Kidney (tissue), 19 donors: ENCODE data around the gene OR11H1. TPM values are rescaled to one million over a fixed set of nuclear protein-coding genes. Genes with fewer than 3 reads are reported as not detected.
"Not testable (repeated sequence)": the region's sequence is repeated elsewhere in the genome, so short reads cannot be mapped to it uniquely, and the experiment has no call there.

ENCODE experiments used
- DNase-seq, 5 donors: peaks; one replicate each; pipeline ENCODE4 v3.0.0-alpha.2; 2013 to 2020
- FAIRE-seq: peaks from 2 replicates; lab custom pipeline; 2012; peaks lifted over from hg19 to GRCh38; lab: Jason Lieb, UNC
- H3K27ac ChIP-seq, 2 donors: one replicate each; pipeline ENCODE4 v1.7.0; 2013; ENCODE audit warnings: low read depth in 2 of 2, low read length in 2 of 2, inconsistent platforms in 1 of 2
- H3K27me3 ChIP-seq: one replicate; pipeline ENCODE4 v1.7.1; 2013; ENCODE audit warnings: low read length, inconsistent platforms; ENCODE audit not compliant: control insufficient read depth, insufficient read depth
- H3K36me3 ChIP-seq, 3 donors: one replicate each; pipeline versions ENCODE4 v1.7.0 to v1.7.1; 2013; ENCODE audit warnings: low read length in 3 of 3, control low read depth in 1 of 3, inconsistent platforms in 1 of 3; ENCODE audit not compliant: insufficient read depth in 3 of 3, control insufficient read depth in 2 of 3
- H3K4me1 ChIP-seq, 3 donors: one replicate each; pipeline versions ENCODE4 v1.7.0 to v1.7.1; 2013; ENCODE audit warnings: low read length in 3 of 3, inconsistent platforms in 1 of 3, low read depth in 1 of 3; ENCODE audit not compliant: control insufficient read depth in 2 of 3, insufficient read depth in 2 of 3
- H3K4me3 ChIP-seq, 3 donors: one replicate each; pipeline versions ENCODE4 v1.7.0 to v1.8.1; 2013; ENCODE audit warnings: low read length in 3 of 3, control low read depth in 1 of 3, inconsistent platforms in 1 of 3
- H3K9ac ChIP-seq, 3 donors: one replicate each; pipeline versions ENCODE4 v1.7.0 to v1.7.1; 2013; ENCODE audit warnings: low read length in 3 of 3, control low read depth in 1 of 3, inconsistent platforms in 1 of 3
- H3K9me3 ChIP-seq, 3 donors: one replicate each; pipeline versions ENCODE4 v1.7.0 to v1.7.1; 2013; ENCODE audit warnings: low read length in 3 of 3, control low read depth in 1 of 3, inconsistent platforms in 1 of 3; ENCODE audit not compliant: control insufficient read depth in 2 of 3, insufficient read depth in 1 of 3
- intact Hi-C: fragments of 100-400 bp; cut with DNase I; formaldehyde crosslinking; loops from one replicate; pipeline ENCODE4 v1.11.1; 2022
- long read RNA-seq, 10 donors: library from polyadenylated mRNA in 1 of 10; unstranded in 1 of 10; transcript quantifications; one replicate each; pipeline ENCODE4 v2.0.0 and lab custom pipeline, GENCODE V29; 2021 to 2026
- polyA plus RNA-seq: library from polyadenylated mRNA; stranded (reverse); fragments of 350-450 nt; fragmentation: Illumina TruSeq; extraction: RNeasy Lipid Tissue Mini Kit (QIAGEN cat#74804); gene quantifications from one replicate; pipeline ENCODE4 v1.2.3, GENCODE V29; 2014; ENCODE audit warnings: low read depth, low replicate concordance; ENCODE audit not compliant: insufficient read depth
- total RNA-seq: library from RNA; stranded (reverse); fragmentation: NEBNext Ultra II Directional; extraction: Animal tissue kit (Norgen Biotek cat#: 25700); gene quantifications from one replicate; pipeline ENCODE4 v1.2.1, GENCODE V29; 2021
- donor health status: control.
- donor health status: control.
- donor health status: DM: yes; HTN: yes; CAD: no.
- donor health status: Normal renal cell carcinoma (clear cell type).

The OR11H1 gene, protein sequence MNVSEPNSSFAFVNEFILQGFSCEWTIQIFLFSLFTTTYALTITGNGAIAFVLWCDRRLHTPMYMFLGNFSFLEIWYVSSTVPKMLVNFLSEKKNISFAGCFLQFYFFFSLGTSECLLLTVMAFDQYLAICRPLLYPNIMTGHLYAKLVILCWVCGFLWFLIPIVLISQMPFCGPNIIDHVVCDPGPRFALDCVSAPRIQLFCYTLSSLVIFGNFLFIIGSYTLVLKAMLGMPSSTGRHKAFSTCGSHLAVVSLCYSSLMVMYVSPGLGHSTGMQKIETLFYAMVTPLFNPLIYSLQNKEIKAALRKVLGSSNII
- total RNA-seq (not detected), polyA plus RNA-seq (not detected)
- long read RNA-seq, donor 1 = 0 reads
- long read RNA-seq, donor 2 = 0 reads
- long read RNA-seq, donor 3 = 0 reads
- long read RNA-seq, donor 4 = 0 reads
- long read RNA-seq, donor 5 = 0 reads
- long read RNA-seq, donor 6 = 0 reads
- long read RNA-seq, donor 7 = 0 reads
- long read RNA-seq, donor 8 = 0 reads
- long read RNA-seq, donor 9 = 0 reads
- long read RNA-seq, donor 10 = 0 reads

DNA sequence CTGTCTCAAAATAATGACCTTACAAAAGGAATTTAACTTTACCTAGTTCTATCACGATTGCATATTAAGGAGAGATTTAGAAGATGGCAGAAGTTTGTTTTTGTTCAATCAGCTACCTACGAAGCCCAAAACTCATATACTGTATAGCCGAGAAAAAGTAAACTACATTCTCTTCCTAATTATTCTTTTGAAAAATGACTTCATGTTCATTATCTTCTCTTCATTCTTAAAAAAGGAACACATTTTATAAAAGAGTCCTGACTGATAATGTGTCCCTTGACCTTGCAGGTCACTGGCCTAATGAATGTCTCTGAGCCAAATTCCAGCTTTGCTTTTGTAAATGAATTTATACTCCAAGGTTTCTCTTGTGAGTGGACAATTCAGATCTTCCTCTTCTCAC is at the start of gene OR11H1:
TSS of gene OR11H1 (plus strand) at position 301 of the 400 bp plus-strand sequence. CDS start at position 301, 0 bp downstream.
- FAIRE-seq, H3K27me3 ChIP-seq, H3K9me3 ChIP-seq, H3K36me3 ChIP-seq, H3K9ac ChIP-seq, intact Hi-C loops, H3K4me1 ChIP-seq, DNase-seq, H3K4me3 ChIP-seq, H3K27ac ChIP-seq: not testable (repeated sequence)

DNA sequence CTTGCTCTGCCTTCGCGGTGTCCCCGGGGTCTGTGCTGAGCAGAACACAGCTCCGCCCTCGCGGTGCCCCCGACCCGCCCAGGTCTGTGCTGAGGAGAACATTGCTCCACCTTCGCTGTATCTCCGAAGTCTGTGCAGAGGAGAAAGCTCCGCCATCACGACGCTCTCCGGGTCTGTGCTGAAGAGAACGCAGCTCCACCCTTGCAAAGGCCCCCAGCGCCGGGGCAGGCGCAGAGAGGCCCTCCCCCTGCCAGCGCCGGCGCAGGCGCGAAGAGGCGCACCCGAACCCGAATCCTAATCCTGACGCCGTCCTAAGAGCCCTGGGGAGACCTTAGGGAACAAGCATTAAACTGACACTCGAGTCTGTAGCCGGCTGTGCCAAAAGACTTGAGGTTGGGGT is 18.0 kb upstream of the OR11H1 start:
- H3K4me1 ChIP-seq, intact Hi-C loops, H3K27me3 ChIP-seq, H3K36me3 ChIP-seq, H3K9me3 ChIP-seq, H3K4me3 ChIP-seq, H3K9ac ChIP-seq, FAIRE-seq, H3K27ac ChIP-seq: not testable (repeated sequence)
- DNase-seq = peak in 1 of 5 donors; percentile 15

DNA sequence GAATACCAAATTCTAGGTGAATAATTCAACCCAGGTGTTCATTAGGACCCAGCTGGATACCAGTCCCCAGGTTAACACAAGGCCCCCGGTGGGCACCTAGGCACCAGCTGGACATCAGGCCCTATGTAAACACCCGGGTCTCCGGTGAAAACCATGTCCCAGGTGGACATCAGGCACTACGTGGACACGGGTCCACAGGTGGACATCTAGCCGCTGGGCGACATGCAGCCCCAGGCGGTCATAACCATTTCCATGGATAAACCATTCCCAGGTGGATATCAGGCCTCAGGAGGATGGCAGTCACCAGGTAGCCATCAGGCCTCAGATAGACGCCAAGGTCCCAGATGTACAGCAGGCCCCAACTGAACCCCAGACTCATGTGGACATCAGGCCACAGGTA is 12.1 kb upstream of the OR11H1 start:
- H3K36me3 ChIP-seq, FAIRE-seq, H3K27ac ChIP-seq, H3K4me3 ChIP-seq, H3K4me1 ChIP-seq, H3K27me3 ChIP-seq, H3K9me3 ChIP-seq, intact Hi-C loops, H3K9ac ChIP-seq: not testable (repeated sequence)
- DNase-seq = peak in 1 of 5 donors; percentile 44

DNA sequence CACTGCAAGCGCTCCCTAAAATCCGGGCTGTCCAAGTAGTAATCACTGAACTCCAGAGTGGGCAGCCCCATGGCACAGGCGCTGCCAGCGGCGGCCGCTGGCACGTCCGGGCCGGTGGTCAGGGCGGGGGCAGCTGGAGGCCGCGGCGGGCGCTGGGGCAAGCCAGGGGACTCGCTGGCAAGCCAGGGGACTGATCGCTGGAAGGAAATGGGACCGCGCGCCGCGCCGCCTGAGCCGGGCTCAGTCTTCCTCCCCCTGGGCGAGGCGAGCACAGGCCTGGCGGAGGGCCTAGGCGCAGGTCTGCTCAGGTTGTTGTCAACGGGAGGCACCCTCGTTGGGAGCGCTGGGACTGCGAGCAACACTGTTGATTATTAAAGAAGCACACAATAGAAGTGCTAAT is 25.8 kb downstream of the OR11H1 start:
- H3K4me1 ChIP-seq, H3K27ac ChIP-seq, H3K36me3 ChIP-seq, H3K9ac ChIP-seq, H3K4me3 ChIP-seq, H3K27me3 ChIP-seq, intact Hi-C loops, H3K9me3 ChIP-seq, FAIRE-seq: not testable (repeated sequence)
- peak in 1 of 5 donors; percentile 55 for DNase-seq

DNA sequence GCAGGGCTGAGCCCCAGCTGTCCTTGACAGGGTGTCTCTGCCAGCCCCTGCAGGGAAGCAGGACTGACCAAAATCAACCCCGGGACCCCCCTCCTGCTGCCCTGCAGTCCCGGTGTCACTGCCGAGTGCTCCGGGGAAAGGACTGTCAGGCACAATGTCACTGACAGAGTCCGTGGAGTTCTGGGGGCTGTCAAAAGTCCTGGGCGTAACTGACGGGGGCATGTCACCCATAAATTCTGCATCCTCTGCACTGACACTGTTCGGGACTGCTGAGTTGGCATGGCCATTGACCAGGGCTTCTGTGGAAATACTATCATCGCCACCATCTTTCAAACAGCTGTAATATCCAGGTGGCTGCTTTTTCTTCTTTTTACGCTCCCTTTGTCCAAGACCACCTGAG is 35.5 kb downstream of the OR11H1 start:
- H3K9ac ChIP-seq, intact Hi-C loops, H3K27me3 ChIP-seq, H3K4me1 ChIP-seq, H3K27ac ChIP-seq, H3K4me3 ChIP-seq, H3K36me3 ChIP-seq, DNase-seq, FAIRE-seq, H3K9me3 ChIP-seq: not testable (repeated sequence)

DNA sequence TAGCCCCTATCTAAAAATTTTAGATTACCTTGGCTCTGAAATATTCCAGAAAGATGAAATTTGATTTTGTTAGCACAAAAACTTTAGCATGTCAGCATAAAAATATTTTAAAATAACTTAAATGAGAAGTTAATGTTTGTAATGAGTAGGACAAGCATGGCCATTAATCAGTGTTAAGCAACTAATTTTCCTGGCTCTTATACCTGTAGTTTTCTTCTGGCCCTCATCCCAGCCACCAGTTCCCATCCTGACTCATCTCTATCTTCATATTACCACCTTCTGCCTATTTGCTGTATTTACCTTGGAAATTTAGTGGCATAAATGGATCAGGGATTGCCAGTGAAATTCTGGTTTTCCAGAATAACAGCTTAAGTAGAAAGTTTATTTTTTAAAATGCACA is 37.1 kb downstream of the OR11H1 start:
- intact Hi-C loops, FAIRE-seq, H3K36me3 ChIP-seq, H3K27me3 ChIP-seq, H3K4me3 ChIP-seq, H3K4me1 ChIP-seq, H3K9ac ChIP-seq, H3K27ac ChIP-seq, H3K9me3 ChIP-seq, DNase-seq: not testable (repeated sequence)

Other genes starting within 250 kb of the OR11H1 start
- not detected for gene POTEH, start 161.8 kb downstream of the OR11H1 start, total RNA-seq
- not detected for gene POTEH, start 161.8 kb downstream of the OR11H1 start, polyA plus RNA-seq